Measurements from ENCODE around the gene ARHGAP31.
"Not testable (repeated sequence)": the region's sequence is repeated elsewhere in the genome, so short reads cannot be mapped to it uniquely, and the experiment has no call there.

Gene ARHGAP31

DNA sequence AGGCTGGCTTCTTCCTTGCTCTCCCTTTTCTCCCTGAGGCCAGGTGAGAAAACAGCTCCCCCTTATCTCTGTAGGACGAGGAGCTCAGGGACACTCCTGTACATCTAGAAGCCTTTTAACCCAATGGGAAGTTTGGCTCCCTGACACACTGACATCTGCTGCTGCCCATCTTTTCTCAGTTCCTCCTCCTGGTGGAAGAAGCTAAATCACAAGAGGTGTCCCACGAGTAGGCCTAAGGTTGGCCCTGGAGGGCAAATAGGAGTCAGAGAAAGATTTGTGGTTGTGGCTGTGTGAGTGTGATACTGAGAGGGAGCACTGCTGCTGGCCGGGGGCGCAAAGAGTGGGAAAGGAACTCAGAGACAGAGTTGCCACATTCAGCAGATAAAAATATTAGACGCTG, 49.5 kb downstream of the ARHGAP31 start:
- DNase-seq (ENCODE audit: low read depth in 2 of 3, low spot score in 2 of 3) = no peak

DNA sequence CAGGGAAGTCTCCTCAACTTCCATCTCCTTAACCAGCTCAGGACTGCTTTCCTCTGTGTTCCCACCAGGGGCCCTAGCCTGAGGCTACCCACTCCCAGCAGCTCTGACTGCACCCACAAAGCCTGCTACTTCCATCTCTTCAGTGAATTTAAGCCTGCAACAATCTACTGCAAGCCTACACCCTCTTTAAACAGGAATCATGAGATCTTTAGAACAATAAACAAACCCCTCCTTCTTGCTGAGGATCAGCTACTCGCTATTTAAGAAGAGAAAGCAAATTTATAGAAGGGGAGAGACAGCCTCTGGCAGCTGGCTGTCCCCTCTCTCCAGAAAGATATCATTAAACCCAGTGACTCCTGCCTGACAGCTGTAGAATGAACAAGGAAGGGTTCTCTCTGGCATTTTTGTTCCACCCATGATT, 51.9 kb downstream of the ARHGAP31 start:
- no peak for DNase-seq (ENCODE audit: low read depth in 2 of 3, low spot score in 2 of 3)

DNA sequence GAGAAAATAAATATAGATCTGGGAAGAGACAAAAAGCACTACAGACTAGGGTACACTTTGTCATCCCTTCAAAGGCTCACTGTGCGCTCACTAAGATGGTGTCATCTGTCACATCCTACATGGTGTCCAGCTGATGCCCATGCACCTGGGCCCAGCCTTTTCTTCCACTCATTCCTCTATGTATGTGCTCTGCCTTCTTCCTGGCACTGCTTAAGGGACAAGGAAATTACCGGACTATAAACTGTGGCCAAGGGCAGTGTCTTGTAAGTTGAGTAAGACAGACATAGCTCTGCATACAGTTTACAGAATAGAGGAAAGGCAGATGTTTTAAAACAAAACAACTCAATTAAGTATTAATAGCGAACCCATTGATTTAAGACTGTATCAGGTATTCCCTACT, 52.9 kb downstream of the ARHGAP31 start:
- no peak for DNase-seq (ENCODE audit: low read depth in 2 of 3, low spot score in 2 of 3)

DNA sequence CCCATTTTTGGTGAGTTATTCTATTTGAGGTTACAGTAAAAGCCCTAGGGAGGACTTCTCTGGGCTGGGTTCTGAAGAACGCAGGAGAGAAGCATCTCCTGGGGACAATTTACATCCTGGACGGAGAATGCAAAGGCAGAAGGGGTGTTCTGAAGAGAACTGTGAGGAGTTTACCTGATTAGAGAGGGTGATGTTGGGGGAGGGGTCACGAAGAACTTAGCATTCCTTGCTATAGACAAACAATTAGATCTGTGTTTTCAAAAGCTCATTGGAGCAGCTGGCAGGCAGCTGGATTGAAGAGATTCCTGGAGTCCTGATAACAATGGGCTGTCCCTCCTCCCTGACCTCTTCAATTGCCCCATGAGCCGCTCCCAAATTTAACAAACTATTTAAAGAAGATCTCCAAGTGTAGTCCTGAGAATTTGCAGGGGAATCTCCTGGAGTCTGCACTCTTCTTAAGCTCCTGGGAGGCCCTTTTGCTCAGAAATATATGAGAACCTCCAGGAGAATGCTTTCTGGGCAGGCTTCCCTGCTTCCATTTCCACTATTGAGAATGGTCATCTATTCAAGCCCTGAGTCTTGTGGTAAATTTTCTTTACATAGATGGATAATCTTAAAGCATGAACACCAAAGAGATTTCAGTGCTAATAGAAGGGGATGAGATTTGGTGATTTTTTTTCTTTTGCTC, 55.3 kb downstream of the ARHGAP31 start:
- DNase-seq (ENCODE audit: low read depth in 2 of 3, low spot score in 2 of 3) = no peak

DNA sequence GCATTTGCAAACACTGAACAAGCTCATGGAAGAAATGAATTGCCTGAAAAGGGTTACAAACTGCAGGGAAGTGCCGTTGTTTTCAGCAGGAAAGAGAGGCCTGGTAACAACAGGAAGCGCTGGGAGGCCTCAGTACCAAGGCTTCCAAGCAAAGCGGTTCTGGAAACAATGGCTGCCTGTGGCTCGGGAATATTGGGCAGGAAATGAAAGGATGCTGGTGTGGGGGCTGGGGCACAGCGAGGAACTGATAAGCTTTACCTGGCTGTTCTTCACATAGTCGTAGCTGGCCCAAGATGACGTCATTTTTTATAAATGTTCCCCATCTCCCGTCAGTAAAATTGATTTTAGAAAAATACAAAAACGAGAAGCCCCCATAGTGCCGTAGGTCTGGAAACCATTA, 55.9 kb downstream of the ARHGAP31 start:
- DNase-seq (ENCODE audit: low read depth in 2 of 3, low spot score in 2 of 3) = no peak

DNA sequence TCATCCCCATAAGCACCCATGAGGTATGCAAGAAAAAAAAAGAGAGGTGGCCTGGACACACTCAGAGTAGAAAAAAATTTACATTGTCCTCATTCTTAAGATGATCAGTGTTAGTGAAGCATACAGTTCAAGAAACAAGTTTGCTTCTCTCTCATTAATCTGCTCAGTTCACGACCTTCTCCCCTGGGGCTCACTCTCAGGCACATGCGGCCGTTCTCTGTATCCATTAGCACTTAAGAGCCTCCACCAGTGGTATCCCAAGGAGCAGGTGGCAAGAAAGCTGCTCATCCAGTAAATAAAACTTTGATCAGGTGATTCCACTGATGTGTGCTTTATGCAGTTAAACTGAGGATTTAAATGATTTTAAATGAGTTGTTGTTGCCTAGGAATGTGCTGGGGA, 57.4 kb downstream of the ARHGAP31 start:
- DNase-seq (ENCODE audit: low read depth in 2 of 3, low spot score in 2 of 3) = no peak

DNA sequence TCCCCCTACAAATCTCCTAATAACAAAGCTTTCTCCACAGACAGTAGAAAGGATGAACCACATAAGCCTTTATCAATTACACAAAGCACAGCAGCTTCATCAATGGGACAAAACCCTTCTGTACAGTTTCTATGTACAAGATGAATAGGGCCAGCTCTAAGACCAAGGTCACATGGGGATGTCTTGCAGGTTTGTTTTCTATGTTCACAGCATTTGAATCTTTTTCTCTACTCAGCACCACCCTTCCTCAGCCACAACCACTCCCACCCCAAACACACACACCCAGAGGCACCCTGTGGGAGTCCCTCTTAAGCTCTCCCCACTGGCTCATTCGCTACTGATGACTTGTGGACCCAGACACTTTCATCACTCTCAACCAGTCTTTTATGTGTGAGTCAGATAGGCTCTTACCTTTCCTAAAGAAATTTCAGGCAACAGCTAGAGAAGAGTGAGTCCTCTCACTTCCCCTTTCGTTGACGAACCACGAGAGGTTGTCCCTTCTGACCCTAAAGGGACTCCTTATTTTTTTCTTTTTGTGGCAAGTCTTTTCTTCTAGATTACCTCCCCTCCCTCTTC, 57.9 kb downstream of the ARHGAP31 start:
- DNase-seq (ENCODE audit: low read depth in 2 of 3, low spot score in 2 of 3) = peak in 1 of 3 experiments; percentile 2

DNA sequence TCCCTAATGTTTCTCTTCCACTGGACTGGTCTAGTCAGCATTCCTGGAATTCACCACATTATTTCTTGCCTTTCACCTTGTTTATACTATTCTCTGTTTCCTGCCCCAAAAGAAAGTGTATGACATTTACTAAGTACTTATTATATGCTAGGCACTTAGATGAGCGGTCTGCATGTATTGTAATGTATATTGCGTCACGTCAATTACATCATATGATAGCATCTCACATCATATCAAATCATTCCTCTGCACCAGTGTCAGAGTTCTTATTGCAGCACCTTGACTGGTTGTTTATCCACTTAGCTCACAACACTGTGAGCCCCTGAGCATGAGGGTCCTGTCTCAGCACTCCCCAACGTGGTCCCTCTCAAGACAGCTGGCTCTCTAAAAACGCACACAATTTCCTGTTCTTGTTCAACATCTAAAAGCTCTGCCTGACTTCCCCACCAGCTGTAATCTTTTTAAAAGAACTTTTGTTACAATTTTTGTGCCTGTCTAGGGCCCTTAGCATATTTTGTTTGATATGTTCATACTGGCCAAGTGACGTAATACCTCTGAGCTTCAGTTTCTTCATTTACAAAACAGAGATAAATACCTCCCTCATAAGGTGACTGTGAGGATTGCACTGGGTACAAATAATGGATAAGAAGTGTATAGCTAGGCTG, 58.8 kb downstream of the ARHGAP31 start:
- DNase-seq (ENCODE audit: low read depth in 2 of 3, low spot score in 2 of 3) = no peak

DNA sequence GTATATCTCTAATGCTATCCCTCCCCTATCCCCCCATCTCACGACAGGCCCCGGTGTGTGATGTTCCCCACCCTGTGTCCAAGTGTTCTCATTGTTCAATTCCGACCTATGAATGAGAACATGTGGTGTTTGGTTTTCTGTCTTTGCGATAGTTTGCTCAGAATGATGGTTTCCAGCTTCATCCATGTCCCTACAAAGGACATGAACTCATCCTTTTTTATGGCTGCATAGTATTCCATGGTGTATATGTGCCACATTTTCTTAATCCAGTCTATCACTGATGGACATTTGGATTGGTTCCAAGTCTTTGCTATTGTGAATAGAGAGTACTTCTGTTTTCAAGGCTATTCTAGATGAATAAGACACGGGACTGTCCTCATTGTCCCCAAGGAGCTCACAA, 61.4 kb downstream of the ARHGAP31 start:
- DNase-seq (ENCODE audit: low read depth in 2 of 3, low spot score in 2 of 3) = not testable (repeated sequence)

DNA sequence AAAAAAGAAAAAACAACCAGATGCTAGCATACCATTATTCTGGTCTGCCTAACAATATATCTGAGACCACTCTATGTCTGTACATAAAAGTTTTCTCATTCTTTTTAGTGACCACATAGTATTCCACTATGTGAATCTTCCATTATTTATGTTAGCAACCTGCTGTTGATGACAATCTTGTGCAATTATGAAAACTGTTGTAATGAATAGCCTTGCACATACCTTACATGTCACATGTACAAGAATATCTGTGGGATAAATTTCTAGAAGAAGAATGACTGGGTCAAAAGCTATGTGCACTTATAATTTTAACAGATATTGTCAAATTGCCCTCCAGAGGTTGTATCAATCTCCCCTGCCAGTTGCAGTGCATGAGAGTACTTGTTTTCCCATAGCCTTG, 62.5 kb downstream of the ARHGAP31 start:
- DNase-seq (ENCODE audit: low read depth in 2 of 3, low spot score in 2 of 3) = no peak

DNA sequence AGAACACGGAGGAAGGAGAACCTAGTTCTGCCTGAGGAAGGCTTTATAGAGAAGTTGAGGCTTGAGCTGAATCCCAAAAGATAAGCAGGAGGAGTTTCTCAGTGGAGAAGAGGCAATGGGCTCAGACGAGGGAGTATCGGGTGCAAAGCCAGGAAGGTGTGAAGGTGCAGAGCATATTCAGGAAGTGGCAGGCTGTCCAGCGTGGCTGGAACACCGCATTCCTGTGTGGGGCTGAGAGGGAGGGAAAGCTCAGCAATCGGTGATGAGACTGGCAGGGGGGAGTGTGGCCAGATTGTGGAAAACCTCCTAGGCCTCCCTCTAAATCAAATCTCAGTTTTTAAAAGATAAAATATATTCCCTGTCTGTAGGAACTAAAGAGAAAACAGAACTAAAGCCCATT, 63.0 kb downstream of the ARHGAP31 start:
- DNase-seq (ENCODE audit: low read depth in 2 of 3, low spot score in 2 of 3) = no peak

DNA sequence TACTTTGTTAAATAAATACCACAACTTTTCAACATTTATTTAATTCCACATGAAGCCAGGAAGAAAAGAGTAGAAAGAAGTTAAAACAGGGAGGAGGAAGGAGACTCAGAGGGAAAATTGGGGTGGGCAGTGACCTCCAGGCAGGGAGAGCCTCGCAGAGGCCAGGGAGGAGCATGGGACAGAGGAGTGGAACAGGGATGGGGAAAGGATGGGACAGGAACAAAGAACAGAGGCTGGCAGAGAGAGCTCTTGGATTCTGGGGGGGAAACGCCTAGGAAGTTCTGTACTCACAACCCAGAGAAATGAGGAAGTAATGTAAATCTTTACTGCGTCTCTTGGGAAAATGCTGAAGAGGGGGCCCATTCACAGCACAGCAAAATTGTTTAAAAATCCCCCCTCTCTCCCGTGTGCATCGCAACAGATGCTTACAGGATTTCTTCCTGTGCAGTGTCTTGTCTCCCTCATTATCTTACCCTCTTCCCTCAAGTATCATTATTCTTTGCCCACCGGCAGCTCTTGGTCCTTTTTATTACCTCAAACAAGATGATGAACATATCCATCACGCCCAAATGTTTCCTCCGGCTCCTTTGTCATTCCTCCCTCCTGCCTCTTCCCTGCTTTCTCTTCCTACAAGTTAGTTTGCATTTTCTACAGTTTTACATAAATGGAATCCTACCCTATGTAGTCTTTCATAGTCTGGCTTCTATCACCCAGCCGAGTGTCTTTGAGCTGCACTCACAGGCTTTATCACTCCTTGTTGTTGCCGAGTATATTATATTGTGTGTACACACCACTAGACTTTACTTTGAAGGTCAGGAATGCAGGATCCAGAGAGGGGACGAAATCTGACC, 65.5 kb downstream of the ARHGAP31 start:
- DNase-seq (ENCODE audit: low read depth in 2 of 3, low spot score in 2 of 3) = no peak

DNA sequence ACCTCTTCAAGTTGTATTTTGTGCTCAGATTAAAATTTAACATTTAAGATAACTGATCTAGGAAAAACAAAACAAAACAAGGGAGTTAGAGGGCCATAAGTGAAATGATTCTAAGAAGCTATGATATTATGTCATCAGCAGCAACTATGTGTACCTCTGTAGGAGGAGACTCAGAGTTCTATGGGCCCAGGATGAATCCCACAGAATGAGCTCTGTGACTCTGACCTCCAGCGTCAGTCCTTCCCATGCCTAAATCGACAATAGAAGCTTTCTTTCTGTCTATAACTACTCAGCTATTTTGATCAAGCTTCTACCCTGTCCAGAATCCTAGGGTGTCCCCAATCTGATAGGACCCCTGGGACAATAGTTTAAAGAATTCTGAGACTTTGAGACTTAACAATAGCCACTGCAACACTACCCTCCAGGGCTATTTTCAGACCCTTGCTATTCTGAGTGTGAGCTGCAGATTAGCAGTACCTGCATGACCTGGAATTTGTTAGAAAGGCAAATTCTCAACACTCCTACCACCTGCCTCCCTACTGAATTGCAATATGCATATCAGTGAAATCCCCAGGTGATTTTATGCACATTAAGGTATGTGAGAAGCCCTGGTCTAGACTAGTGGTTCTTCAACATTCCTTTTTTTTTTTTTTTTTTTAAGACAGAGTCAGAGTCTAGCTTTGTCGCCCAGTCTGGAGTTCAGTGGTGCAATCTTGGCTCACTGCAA, 66.7 kb downstream of the ARHGAP31 start:
- DNase-seq (ENCODE audit: low read depth in 2 of 3, low spot score in 2 of 3) = no peak

DNA sequence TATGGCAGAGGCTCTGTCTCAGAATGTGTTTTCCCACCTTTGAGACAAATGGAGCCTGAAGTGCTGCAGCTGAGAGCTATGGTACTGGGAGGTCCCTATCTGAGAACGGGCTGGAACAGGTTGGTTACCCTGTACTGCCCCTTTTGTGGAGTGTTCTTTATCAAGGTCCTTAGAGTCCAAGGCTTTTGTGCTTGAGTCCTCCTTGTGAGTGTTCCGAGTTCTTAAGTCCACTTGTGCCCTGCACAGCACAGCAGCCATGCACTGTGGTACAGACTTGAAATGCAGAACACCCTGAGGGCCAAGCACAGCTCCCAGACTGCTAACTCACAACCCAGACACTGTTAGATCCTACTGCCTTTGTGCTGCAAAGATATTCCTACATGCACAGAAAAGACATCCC, 67.8 kb downstream of the ARHGAP31 start:
- DNase-seq (ENCODE audit: low read depth in 2 of 3, low spot score in 2 of 3) = no peak

DNA sequence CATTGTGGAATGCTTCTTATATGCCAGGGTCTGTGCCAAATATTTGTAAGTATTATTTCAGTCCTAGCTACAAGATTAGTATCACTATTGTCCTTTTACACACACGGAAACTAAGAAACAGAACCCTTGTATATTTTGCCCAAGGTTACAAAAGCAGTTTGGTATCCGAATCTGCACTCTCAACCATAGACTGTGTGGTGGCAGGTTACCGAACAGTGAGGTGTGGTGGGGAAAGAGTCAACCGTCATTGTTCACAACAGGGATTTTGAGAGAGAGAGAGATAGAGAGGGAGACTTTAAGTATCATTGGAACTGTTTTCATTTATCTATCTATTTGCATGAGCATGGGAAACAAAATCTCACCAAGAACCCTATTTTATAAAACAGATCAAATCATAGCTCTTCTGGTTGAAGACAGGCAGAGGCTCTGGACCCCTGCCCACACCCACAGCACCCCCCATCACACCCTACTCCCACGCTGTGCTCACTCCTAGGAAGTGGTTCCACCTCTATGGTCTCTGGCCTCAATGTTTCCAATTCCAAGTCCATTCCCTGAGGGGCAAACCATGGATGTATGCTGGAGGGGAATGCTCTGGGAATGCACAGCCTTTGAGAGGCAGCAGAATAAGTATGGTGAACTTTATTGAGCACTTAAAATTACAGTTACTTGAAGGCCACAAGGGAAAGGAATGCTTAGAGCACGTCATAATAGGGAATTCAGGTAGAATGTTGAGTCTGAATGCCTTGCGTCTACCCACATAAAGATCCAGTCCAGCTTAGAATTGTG, 69.0 kb downstream of the ARHGAP31 start:
- no peak for DNase-seq (ENCODE audit: low read depth in 2 of 3, low spot score in 2 of 3)

DNA sequence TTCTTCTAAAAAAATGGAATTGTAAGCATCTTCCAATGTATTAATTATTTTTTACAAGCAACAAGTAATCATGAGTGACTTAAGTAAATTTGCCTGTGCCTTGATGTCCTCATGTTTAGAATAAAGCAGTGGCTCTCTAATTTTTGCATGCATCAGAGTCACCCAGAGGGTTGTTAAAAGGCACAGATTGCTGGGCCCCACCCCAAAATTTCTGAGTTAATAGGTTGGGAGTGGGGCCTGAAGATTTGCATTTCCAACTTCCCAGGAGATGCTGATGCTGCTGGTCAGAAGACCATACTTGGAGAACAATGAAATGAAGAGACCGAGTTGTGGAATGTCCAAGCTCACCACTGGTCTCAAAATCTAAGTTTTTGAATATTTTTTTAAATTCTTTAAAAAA, 70.2 kb downstream of the ARHGAP31 start:
- no peak for DNase-seq (ENCODE audit: low read depth in 2 of 3, low spot score in 2 of 3)

DNA sequence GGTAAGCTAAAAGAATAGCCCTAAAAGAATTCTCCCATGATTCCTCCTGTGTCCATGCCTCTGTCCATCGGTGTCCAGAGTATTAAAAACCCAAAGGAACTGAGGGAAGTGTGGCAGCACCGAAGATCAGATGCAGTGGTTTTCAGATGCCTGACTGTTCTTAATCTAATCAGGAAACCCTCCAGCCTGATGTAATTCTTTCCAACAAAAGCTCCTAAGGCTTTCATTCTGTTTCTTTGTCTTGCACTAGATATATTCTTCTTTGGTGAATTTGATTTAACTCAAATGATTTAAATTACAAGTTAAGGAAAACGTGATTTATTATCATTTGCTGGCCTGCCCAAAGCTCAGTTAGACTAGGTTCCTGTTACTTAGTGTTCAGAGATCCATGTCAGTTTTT, 71.2 kb downstream of the ARHGAP31 start:
- no peak for DNase-seq (ENCODE audit: low read depth in 2 of 3, low spot score in 2 of 3)

DNA sequence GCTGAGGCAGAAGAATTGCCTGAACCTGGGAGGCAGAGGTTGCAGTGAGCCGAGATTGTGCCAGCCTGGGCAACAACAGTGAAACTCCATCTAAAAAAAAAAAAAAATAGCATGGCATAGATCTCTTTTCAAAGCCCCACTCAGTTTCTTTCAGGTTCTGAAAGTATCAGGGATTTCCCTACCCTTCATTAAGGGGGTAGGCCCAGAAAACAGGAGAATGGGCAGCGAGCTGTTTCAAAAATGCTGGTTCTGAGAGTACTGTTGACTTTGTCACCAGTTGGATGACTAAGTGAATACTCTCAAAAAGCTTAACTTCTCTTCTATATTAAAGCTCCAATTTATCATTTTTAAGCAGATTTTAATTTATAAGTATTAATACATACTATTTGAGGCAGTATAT, 72.8 kb downstream of the ARHGAP31 start:
- no peak for DNase-seq (ENCODE audit: low read depth in 2 of 3, low spot score in 2 of 3)

DNA sequence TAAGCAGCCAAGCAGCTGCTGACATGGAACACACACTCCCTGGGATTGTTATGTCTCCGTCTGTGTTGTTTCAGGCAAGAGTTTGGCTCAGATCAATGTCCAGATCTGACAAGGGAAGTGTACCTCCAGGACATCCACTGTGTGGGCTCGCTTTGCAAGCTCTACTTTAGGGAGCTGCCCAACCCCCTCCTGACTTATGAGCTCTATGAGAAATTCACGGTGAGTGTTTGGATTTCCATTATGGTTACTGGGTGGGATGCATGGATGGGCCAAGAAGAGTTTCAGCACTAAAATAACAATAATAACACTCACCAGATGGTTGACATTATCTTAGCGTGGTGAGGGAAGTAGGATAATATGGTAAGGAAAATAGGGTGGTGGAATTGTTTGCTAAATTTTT, 74.1 kb downstream of the ARHGAP31 start:
- no peak for DNase-seq (ENCODE audit: low read depth in 2 of 3, low spot score in 2 of 3)

DNA sequence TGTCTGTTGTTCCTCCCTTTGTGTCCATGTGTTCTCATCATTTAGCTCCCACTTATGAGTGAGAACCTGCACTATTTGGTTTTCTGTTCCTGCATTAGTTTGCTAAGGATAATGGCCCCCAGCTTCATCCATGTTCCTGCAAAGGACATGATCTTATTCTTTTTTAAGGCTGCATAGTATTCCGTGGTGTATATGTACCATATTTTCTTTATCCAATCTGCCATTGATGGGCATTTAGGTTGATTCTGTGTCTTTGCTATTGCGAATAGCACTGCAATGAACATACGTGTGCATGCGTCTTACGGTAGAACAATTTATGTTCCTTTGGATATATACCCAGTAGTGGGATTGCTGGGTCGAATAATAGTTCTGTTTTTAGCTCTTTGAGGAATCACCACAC, 77.6 kb downstream of the ARHGAP31 start:
- DNase-seq (ENCODE audit: low read depth in 2 of 3, low spot score in 2 of 3) = not testable (repeated sequence)
